ENCODE measurements around the gene LGR6.

The LGR6 gene

DNA sequence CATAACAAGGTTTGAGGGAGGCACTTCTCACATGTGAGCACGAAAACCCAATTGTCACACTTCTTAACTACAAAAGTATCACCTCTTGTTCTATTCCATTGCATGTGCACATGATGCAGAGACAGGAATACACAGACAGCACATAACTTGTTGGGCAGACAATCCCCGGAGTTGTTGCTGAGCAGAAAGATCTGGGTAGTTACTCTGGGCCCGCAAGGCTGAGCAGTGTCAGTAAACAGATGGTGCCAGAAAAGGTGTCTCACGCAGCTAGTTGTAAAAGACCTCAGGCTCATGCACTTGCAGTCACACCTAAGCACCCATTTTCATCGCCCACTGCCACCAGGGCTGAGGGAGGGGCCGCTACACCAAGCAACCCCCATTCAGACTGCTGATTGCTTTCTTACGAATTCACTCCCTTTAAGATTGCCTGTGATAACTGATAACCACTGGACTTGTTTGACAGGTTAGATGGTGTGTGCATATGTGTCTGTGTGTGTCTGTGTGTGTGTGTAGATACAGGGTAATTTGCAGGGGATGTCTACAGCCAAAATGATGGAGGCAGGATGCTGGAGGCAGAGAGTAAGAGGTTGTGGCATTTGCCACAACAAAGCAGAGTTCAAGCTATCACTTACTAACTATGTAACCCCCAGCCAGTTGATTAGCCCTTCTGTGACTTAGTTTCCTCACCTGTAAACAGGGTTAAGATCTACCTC, 4.2 kb downstream of the LGR6 start:
- Histone ChIP-seq H3K4me1 (ENCODE audit: low read length) (no peaks in the 10 kb centered on the region), H3K36me3 (replicated peaks; ENCODE audit: low read depth, low read length) (no peaks in the 10 kb centered on the region)
- TF ChIP-seq EZH2phosphoT487 (IDR thresholded peaks at IDR 0.05; ENCODE audit: low read depth), result no peak
- TF ChIP-seq CTCF (IDR thresholded peaks at IDR 0.05; ENCODE audit: low read depth, low read length), result no peak

DNA sequence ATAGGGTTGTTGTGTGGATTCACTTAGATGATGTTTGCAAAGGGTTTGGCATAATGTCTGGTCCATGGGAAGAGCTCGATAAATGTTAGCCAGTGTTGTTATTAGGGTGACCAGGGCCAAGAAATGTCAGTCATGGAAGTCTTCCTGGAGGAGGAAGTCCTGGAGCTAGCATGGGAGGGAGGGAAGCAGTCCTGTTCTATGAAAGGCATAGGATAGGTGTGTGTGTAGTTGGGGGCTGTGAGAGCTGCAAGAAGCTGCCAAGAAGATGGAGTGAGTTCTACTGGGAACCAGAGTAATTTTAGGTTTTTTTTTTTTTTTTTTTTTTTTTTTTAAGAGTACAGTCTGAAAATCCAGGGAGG, 4.7 kb downstream of the LGR6 start:
- Histone ChIP-seq H3K27ac (ENCODE audit: low read length) (no peak overlapping the region), H3K9ac (ENCODE audit: low read length) (no peak overlapping the region), H3K4me1 (ENCODE audit: low read length) (peaks cover 1% of the 10 kb centered on the region)

More for the DNA sequence above, 4.2 kb downstream of the LGR6 start:
- no peaks in the 10 kb centered on the region for H3K79me2 ChIP-seq (ENCODE audit: low read length)
- H2AFZ ChIP-seq (ENCODE audit: low read depth, low read length), result no peak overlapping the region
- H3K9ac ChIP-seq (ENCODE audit: low read length), result no peak overlapping the region
- H3K27ac ChIP-seq (ENCODE audit: low read length), result no peak overlapping the region
- no peaks in the 10 kb centered on the region for H3K9me3 ChIP-seq (ENCODE audit: insufficient read depth, low read length)
- no peak overlapping the region for H3K4me3 ChIP-seq (ENCODE audit: low read length)
- H4K20me1 ChIP-seq (ENCODE audit: insufficient read depth, low read length), result no peaks in the 10 kb centered on the region
- no peak overlapping the region for H3K4me2 ChIP-seq (ENCODE audit: low read length)
- H3K27me3 ChIP-seq (ENCODE audit: low read depth, low read length), result peaks cover 39% of the 10 kb centered on the region

DNA sequence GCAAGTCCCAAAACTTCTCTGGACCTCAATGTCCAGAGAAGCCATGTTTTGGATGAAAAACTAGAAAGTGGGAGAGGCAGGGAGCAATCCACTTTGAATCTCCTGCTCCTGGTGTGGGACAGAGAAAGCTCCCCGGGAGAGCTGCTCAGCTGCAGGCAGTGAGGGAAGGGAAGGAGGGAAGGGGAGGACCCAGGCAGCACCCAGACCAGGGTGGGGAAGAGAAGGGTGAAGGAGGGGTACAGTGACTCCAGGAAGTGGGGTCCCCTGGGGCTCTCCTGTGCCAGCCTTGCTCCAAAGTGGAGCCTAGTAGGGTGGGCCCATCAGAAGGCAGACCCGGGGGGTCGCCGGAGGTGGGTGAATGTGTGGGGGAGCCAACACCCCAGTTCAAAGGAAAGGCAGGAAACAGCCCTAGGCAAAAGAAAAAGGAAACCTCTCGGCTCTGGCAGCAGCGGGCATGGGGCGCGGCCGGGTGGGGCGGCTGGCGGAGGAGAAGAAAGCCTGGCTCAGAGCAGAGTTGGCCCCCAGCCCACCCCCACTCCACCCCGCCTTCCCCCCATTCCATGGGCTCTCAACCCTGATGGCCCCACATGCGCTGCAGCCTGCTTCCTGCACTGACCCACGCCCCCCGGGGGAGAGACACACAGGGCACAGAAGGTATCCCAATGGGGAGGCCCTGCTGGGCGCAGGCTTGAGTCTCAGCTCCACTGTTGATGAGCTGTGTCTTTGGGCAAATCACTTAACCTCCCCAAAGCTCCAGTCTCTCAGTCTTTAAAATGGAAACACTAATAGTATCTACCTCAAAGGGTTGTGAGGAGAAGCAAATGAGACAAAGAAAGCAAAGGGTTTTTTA, 5.7 kb downstream of the LGR6 start:
- Histone ChIP-seq H3K79me2 (ENCODE audit: low read length) (no peaks in the 10 kb centered on the region), H4K20me1 (ENCODE audit: insufficient read depth, low read length) (no peaks in the 10 kb centered on the region), H3K27ac (ENCODE audit: low read length) (no peak overlapping the region), H3K27me3 (ENCODE audit: low read depth, low read length) (peaks cover 33% of the 10 kb centered on the region), H3K9ac (ENCODE audit: low read length) (no peak overlapping the region), H3K9me3 (ENCODE audit: insufficient read depth, low read length) (no peaks in the 10 kb centered on the region), H2AFZ (ENCODE audit: low read depth, low read length) (no peak overlapping the region), H3K4me3 (ENCODE audit: low read length) (no peak overlapping the region), H3K4me1 (ENCODE audit: low read length) (peaks cover 10% of the 10 kb centered on the region), H3K36me3 (replicated peaks; ENCODE audit: low read depth, low read length) (no peaks in the 10 kb centered on the region), H3K4me2 (ENCODE audit: low read length) (no peak overlapping the region)
- no peak for TF ChIP-seq CTCF (IDR thresholded peaks at IDR 0.05; ENCODE audit: low read depth, low read length)
- no peak for TF ChIP-seq EZH2phosphoT487 (IDR thresholded peaks at IDR 0.05; ENCODE audit: low read depth)

More for the DNA sequence above, 4.7 kb downstream of the LGR6 start:
- Histone ChIP-seq H3K27me3 (ENCODE audit: low read depth, low read length) (peaks cover 35% of the 10 kb centered on the region), H3K79me2 (ENCODE audit: low read length) (no peaks in the 10 kb centered on the region), H4K20me1 (ENCODE audit: insufficient read depth, low read length) (no peaks in the 10 kb centered on the region), H2AFZ (ENCODE audit: low read depth, low read length) (no peak overlapping the region), H3K4me2 (ENCODE audit: low read length) (no peak overlapping the region), H3K36me3 (replicated peaks; ENCODE audit: low read depth, low read length) (no peaks in the 10 kb centered on the region), H3K9me3 (ENCODE audit: insufficient read depth, low read length) (no peaks in the 10 kb centered on the region), H3K4me3 (ENCODE audit: low read length) (no peak overlapping the region)
- TF ChIP-seq EZH2phosphoT487 (IDR thresholded peaks at IDR 0.05; ENCODE audit: low read depth) (no peak), CTCF (IDR thresholded peaks at IDR 0.05; ENCODE audit: low read depth, low read length) (no peak)

DNA sequence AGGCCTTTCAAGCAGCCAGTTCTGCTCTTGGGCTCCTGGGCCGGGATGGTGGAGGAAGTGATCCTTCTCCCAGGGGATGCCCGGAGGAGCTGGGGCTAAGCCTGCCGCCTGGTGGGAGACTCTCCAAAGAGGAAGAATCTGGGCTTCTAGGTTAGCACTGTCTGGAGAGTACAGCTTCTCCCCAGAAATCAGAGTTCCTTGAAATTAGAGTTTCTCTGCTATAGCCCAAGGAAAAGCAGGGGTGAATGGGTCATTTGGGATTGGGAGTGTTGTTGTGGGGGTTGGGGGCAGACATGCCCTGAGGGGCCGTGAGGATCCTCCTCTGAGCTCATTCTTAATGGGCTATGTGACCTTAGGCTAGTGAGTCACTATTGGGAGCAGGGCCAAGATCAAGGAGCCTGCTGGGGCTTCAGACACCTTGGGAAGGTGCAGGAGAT, 6.5 kb downstream of the LGR6 start:
- Histone ChIP-seq H2AFZ (ENCODE audit: low read depth, low read length) (no peak overlapping the region), H3K79me2 (ENCODE audit: low read length) (no peaks in the 10 kb centered on the region), H3K4me2 (ENCODE audit: low read length) (no peak overlapping the region), H3K27ac (ENCODE audit: low read length) (no peak overlapping the region), H3K27me3 (ENCODE audit: low read depth, low read length) (peaks cover 30% of the 10 kb centered on the region), H3K4me1 (ENCODE audit: low read length) (peaks cover 12% of the 10 kb centered on the region), H3K4me3 (ENCODE audit: low read length) (no peak overlapping the region), H4K20me1 (ENCODE audit: insufficient read depth, low read length) (no peaks in the 10 kb centered on the region), H3K9me3 (ENCODE audit: insufficient read depth, low read length) (no peaks in the 10 kb centered on the region), H3K36me3 (replicated peaks; ENCODE audit: low read depth, low read length) (no peaks in the 10 kb centered on the region), H3K9ac (ENCODE audit: low read length) (no peak overlapping the region)
- TF ChIP-seq CTCF (IDR thresholded peaks at IDR 0.05; ENCODE audit: low read depth, low read length), result no peak
